ENCODE data around the gene ADRB2.

The ADRB2 gene

DNA sequence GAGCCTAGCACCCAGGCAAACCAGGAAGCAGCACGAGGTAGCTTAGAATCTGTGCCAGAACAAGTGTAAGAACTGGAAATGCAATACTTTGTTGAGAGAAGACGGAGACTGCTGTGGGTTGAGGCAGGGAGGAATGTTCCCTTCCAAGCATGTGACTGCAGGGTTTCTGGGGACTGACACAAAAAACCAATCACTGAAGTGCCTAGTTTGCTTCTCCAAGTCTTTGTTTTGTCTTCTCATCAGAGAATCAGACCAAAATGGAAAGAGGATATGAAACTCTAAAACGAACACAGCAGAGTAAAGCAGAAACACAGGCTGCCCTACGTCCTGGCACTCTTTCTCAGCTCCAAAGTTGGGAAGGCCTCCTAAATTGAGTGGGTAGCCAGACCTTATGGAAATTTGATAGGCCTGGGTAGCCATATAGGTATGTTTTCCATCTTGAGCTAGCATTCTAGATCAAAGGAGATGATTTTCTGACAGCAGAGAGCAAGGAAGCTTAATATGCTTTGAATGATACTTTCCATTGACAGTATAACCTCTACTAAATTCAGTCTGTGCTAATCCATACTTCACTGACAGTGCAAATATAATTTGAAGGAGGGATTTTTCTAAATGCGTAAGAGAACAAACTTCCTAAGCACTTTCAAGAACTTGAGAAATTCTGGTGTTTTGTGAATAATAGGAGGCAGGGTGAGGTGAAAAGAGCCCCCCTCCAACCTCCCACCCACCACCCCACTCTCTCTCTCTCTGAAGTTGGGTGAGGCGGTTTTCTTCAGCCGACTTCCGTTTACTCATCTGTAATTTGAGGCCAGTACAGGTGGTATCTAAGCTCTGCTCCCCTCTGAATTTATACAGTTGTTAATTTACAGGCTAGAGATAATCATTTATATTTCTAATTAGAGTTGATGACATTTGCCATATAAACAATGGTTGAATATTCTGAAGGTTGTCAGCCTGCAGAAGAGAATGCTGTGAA is 5.5 kb downstream of the ADRB2 start:
- no peak for DNase-seq

DNA sequence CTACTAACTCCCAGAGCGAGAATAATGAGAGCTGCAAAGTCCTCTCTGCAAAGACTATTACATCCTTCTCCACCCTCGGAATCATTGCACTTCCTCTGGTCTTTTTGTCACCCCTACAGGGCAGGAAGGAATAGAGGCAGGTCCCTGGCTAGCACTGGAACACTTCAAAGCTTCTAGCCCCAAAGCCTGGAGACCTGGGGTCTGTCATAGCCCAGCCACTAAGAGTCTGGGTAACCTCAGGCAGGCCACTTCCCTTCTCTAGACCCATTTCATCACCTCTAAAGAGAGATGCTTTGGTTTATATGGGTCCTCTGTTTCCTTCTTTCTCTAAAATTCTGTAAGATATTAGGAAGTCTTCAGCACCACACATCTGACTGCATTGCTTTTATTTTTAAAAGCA is 6.7 kb downstream of the ADRB2 start:
- no peak for DNase-seq

DNA sequence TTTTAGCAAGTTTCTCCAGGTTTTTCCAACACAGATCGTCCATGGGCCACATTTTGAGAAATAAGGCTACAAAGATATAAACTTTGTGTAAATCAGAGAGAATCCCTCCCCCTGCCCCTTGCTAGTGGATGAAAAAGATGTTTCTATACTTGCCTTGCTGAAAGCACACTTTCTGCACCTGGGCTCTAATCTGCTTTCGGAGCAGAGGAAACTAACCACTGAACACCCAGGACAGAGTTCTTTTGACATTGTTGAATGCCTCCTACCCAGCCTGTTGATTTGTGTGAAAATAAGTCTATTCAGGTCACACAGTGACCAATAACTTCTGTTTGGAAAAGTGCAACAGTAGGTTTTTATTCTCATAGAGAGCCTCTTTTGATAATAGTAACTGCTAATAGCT is 7.5 kb downstream of the ADRB2 start:
- no peak for DNase-seq

DNA sequence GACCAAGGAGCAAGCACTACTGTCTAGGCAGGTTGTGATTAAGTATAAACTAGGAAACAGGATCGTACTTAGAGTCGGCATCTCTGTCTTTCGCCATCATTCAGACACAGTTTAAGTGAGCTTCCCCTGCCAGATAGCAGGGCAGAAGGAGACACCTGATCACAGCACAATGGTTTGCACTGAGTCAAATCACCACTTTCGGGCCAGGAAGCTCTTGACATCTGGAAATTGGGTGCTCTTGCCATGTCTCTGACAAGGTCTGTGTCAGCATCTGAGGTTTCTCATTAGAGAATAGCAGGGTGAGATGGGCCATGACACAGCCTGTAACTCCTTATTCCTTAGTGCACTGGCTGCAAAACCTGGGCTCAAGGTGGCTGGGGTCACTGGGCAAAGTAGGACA is 8.3 kb downstream of the ADRB2 start:
- no peak for DNase-seq

DNA sequence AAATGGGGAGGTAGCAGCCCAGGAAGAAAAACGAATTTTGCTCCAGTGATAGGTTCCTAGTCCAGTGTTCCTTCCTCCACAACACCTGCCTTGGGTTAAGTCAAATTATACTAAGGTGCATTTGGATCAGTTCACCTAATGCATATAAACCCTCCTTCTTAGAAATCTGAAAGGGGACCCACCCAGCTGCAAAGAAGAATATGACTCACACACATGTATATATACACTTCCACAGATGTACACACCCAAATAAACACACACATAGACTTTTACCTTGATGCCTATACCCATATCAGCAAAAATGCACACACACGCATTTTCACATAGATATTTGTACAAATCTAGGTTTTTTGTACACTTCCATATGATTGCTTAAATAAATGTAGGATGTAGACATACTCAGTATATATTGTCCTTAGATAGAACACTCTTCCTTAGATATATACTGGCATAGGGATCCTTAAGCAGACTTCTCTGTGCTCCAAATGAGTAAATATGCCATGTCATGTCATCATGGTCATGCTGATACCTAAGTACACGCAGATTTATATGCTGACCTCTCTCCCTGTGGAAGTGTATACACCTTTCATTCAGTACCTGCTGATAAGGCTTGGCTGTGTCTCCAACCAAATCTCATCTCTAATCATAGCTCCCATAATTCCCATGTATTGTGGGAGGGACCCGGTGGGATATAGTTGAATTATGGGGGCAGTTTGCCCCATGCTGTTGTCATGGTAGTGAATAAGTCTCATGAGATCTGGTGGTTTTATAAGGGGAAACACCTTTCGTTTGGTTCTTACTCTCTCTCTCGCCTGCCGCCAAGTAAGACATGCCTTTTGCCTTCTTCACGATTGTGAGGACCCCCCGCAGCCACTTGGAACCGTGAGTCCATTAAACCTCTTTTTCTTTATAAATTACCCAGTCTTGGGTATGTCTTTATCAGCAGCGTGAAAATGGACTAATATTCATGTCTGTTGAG is 10.2 kb downstream of the ADRB2 start:
- DNase-seq = no peak

DNA sequence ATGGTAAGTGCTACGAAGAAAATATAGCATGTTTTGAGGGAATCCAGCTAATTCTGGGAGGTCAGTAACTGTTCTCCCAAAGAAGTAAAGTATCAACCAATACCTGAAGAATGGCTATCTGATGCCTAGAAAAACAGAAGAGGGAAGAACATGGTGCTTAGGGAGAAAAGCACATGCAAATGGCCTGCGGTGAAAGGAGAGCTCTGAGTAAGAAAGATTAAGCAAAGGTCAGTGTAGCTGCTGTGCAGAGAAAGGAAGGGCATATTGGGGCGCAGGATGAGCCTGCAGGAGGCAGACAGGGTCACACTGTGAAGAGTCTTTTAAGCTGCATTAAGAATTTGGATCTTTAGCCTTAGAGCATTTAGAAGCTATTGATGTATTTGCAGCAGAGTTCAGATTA is 11.0 kb downstream of the ADRB2 start:
- DNase-seq = no peak

DNA sequence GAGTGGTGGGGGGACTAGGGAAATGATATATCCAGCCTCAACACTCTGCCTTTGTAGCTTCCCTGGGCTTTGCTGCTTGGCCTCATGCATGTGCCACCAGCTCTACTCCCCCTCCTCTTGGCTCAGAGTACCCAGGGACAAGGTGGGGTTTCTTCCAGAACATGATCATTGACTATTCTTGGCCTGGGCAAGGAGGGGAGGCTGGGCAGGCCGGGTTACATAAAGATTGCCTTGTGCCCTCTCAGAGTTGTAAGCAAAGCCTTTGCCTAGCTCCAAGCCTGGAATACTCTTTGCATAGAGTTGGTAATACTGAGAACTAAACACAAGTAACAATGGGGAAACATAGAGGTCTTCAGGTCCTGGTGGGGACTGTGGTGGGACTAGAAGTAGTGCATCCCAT is 11.9 kb downstream of the ADRB2 start:
- no peak for DNase-seq

DNA sequence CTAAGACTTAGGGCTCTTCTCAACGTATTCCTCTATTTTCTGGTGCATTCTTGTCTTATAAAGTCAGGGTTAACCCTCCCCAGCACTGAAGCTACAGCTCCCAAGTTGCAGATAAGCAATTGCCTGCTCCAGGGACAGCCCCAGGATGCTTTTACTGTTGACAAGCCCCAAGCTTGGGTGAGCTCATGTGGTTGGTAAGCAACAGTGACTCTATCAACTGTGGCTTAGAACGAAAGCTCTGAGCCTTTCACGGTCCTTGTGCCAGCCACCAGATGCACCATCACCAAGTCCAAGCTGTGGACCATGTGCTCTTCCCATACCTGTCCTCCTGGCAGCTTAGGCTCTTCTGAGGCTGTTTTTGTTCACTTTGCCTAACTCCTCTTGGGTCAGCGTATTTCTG is 13.5 kb downstream of the ADRB2 start:
- DNase-seq = no peak

DNA sequence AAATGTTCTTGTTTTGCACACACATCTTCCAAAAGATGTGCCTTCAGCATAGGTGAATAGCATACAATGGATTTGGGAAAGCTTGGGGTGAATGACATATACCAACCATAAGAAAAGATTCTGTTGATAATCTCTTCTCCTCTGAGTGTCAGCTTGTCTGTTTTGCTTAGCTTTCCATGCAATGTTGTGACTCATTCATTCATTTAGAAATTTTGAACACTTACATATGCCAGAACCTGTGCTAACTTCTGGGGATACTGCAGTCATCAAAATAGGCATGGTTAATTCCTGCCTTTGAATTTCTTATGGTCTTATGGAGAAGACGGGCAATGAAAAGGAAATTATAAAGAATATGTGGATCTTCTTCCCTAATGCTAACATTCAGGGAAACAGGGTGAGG is 14.1 kb downstream of the ADRB2 start:
- no peak for DNase-seq

DNA sequence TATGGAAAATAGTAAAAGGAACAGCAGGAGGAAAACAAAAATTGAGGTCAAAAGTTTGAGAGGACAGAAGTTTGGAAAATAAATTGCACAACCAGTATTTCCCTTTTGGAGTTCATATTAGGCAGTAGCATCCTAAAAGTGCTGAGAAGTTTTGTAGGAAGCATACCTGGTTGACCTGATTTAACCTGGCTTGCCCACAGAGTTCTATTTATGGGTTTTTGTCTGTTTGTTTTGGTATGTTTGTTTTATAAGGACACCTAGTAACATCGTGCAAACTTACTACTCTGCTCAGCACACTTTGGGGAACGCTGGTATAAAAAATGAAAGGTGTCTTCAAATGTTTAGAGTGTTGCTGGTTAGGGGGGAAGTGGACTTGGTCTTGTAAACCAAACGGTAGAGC is 15.1 kb downstream of the ADRB2 start:
- no peak for DNase-seq

DNA sequence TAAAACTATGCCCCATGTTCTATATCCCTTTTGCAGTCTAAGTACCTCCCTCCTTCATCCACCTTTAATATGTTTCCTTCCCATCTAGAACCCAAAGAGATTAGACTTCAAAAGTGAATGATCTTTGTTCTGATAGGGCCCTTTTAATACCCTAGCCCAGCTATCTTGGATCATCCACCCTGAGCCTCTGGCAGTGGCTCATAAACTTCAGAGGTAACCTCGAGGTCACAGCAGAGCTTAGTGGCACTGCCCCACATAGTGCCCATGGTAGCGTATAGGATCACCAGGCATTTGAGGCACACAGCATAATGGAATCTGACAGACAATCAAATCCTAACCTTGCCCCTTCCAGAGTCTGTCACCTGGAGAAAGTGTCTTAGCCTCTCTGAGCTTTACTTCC is 15.8 kb downstream of the ADRB2 start:
- no peak for DNase-seq

DNA sequence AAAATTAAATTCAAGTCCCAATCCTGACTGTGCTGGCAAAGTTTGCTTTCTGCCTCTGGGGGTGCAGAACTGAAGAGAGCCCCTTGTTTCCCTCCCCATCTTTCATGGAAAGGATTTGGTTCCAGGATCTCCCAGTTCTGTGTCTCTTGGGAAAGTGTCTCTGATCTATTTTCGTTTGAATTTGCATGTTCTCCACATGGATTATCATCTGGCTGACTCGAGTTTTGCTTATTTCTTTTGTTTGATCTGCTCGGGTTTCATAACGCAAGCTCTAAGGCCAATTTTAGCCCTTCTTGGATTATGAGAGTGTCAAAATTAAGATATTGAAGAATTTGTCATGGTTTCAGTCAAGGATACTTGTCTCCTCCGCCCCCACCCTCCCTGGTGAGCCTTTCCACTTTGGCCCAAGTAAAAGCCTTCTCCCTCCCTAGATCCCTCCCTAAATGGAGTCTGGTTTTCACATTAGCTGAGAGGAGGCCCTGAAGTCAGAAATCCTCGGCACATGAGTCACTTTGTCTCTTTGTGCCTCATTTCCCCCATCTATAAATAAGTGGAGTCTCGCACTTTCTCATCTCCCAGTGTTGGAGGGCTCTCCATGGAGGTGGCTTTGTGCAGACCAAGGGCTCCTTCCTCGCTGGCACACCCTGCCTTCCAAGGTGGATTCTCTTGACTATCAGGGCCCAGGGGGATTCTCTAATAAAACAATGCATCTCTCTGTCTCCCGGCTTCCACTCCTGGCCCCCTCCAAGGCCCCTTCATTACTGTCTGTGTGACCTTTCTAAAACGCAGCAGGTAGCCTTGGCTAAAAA is 17.3 kb downstream of the ADRB2 start:
- DNase-seq = no peak

DNA sequence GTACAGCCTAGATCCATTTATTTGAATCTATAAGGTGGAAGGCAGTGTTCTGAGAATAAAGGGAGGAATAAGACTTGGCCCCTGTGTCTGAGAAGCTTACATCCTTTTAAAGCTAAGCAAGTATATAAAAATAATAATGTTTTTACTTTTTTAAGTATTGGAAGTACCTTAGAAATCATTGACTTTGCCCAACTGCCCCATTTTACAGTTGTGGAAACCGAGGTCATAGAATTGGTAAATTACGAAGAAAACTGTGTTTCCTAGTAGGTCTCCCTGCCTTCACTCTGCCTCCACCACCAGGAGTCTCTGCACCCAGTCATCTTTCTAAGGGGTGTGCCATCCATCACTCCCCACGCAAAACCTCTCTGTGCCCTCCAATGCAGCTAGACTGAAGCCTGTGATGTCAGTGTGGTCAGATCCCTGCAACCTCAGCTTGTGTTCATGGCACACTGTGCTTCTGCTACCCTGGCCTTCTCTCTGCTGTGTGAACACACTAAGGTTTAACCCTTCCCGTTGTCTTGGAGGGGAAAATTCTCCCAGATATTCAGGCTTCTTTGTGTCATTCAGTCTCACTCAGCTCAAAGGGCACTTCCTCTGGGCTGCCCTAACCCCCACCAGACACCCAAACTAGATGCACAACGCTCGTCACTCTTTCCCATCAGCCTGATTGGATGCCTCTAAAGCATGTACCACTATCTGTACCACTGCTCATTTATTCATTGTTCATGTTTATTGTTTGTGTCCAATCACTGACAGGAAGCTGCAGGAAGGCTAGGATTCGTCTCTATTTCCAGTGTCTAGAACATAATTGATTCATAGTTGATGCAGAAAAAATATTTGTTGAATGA is 18.2 kb downstream of the ADRB2 start:
- no peak for DNase-seq

DNA sequence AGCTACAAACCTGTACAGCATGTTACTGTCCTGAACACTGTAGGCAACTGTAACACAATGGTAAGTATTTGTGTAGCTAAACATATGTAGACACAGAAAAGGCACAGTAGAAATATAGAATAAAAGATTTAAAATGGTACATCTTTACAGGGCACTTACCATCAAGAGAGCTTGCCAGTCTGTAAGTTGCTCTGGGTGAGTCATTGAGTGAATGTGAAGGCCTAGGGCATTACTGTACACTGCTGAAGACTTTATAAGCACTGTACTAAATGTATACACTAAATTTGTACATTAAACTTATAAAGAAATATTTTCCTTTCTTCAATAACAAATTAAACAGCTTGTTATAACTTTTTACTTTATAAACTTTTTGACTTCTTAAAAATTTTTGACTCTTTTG is 20.5 kb downstream of the ADRB2 start:
- DNase-seq = no peak

DNA sequence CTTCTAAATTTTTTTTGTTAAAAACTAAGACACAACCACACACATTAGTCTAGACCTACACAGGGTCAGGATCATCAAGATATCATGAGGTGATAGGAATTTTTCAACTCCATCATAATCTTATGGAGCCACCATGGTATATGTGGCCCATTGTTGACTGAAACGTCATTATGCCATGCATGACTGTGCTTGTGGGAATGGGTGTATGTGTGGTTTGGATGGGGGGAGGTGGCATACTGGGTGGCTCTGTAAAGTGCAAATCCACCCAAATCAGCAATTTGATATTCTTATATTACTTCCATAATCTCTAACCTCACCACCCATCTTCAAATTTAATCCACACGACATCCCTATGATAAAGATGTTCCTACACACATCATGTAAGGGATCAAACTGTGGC is 21.0 kb downstream of the ADRB2 start:
- no peak for DNase-seq

DNA sequence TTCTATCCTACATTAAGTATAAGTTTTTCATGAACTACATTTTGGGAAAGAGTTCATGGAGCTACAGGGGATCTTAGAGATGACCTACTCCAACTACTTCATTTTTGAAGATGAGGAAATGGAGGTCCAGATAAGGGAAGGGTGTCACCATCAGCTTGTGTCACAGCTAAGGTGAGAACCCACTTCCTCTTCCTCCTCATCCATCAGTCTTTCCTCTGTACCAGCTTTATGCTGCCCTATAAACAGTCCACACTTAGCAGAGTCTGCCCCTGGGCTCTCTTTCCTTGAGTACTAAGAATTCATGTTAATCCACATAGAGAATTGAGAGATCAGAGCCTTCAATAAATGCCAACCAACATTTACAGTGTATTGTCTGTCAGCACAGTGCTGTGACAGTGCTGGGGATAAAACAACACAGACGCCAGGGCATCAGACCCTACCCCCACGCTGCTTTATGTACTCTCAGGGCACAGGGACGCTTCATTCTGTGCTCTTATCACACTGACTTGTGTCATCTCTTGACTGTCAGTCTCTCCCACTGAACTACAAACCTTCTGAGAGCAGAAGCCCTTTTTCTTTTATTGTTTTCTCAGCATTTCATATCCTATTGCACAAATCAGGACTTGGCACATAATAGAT is 22.1 kb downstream of the ADRB2 start:
- DNase-seq = no peak

DNA sequence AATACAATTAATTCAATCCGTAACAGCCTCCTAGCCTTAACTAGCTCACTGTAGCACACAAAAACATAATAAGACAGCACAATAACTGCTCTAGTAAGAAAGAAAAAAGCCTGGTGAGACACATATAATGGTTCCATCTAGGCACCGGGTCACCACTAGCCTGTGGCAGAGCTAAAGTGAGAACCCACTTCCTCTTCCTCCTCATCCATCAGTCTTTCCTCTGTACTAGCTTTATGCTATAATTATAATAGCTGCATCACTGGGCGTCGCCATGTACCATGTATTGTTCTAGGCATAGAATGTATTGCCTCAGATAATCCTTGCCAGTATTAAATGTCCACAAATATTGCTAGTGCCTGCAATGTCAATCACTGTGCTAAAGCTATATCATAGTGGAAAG is 23.1 kb downstream of the ADRB2 start:
- no peak for DNase-seq

DNA sequence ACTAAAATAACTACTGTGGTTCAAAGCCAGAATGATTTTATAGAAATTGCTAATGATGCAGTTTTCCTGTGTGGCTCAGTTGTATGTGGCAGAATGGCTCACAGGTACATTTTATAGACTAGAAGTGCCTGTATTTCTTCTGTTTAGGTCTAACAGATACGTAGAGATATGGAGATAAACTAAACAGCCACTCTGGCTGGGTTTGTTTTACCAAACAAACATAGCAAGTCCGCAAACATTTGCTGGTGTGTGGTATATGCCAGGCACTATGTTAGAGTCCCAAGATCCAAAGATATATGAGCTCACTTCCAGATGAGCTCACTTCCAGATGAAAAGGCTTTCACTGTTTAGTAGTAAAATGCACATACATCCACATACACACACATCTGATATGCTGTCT is 24.4 kb downstream of the ADRB2 start:
- no peak for DNase-seq

DNA sequence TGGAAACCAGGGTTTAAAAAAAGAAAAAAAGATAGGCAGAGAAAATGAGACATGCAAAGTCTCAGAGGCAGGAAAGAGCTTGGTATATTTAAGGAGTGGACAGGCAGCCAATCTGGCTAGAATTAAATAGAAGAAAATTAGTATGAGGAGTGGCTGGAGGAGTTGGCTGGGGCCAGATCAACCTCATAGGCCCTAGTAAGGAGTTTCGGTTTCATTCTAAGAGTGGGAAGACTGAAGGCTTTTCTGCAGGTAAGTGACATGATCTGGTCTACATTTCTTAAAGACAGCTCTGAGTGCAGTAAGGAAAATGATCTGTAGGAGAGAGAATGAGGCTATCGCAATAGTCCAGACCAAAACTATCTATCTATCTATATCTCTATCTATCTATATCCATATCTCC is 27.5 kb downstream of the ADRB2 start:
- no peak for DNase-seq

DNA sequence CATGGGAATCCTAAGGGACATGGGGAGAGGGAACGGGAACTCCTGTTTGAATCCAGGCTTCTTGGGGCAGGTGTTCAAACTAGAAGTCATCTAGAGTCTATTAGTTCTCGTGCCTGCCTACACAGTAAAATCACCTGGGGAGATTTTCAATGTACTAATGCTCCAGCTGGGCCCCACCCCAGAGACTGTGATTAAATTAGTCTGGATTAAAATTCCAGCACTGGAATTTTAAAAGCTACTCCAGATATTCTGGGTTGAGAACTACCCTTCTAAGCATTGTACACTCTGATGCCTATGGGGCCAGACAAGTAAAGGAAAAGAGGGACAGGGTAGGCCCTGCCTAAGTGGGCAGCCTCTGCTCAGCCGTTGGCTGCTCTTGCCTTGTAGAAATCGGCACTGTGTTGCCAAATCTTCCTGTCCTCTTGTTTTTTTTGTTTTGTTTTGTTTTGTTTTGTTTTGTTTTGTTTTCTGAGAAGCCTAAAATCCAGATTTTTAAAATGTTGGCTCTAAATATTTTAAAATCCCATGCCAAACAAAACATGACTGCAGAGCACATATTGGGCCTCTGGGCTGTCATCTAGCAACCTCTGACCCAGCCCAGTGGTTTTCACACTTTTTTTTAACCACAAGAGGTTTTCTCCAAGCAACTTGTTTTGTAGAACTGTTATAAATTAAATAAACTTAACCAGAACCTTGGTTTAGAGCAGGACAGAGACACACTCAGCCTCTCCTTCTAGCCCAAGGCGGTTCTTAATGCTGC is 29.0 kb downstream of the ADRB2 start:
- no peak for DNase-seq

DNA sequence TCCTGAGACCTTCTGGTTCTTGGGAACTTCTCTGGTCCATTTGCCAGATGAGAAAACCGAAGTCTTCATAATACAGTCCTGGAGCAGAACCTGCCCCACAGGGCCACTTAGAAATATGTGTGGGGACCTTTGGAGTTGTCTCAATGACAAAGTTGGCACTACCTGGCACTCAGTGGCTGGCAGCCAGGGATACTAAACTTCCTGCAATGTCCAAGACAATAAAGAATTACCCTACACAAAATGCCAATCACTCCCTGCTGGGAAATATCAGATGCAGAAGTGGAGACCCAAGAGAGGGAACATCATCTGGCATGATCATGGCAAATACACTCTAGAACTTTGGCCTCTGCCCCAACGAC is 29.6 kb downstream of the ADRB2 start:
- DNase-seq = no peak
